Hair follicular keratinocyte (primary cell): ENCODE data around the gene DNPH1. TPM values are rescaled to one million over a fixed set of nuclear protein-coding genes. Genes with fewer than 3 reads are reported as not detected.

Experiments used
- total RNA-seq: library from RNA; depleted of rRNA; stranded (reverse); fragments of >200 nt; gene quantifications from 2 replicates; pipeline ENCODE4 v1.2.3, GENCODE V29; 2015

DNPH1 gene, protein sequence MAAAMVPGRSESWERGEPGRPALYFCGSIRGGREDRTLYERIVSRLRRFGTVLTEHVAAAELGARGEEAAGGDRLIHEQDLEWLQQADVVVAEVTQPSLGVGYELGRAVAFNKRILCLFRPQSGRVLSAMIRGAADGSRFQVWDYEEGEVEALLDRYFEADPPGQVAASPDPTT
- total RNA-seq: 222 and 226 TPM in 2 replicates

DNA sequence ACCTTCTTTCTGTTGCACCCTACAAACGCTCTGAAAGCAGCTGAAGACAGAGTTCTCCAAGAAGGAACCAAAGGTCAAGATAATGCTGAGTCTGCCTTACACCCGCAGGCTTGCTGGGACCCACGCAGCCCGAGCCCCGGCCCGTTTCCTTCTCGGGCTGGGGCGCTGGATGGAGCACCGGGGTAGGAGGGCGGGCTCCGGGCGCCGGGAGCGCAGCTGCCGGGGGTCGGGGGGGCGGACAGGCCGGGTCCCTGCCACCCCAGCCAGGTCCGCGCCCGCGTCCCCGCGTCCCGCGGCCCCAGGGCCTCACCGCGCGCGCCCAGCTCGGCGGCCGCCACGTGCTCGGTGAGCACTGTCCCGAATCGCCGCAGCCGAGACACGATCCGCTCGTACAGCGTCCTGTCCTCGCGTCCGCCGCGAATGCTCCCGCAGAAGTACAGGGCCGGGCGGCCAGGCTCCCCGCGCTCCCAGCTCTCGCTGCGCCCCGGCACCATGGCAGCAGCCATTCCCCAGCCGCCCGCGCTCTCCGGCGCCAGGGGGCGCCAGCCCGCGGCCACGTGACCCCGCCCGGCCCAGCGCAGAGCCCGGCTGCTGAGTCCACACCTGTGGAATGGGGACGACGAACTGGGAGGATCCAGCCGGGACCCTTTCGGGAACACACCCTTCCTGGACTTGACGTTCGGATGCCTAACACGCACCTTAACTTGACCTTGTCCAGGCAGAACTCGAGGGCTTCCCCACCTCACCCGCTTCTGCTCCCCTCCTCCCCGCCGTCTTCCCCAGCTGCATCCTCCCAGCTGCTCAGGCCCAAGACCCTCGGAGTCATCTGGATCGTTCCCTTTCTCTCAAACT lies at the start of gene DNPH1:
TSS of gene DNPH1 (minus strand) at position 531 of the 852 bp plus-strand sequence. CDS start at position 506, 25 bp downstream.

DNA sequence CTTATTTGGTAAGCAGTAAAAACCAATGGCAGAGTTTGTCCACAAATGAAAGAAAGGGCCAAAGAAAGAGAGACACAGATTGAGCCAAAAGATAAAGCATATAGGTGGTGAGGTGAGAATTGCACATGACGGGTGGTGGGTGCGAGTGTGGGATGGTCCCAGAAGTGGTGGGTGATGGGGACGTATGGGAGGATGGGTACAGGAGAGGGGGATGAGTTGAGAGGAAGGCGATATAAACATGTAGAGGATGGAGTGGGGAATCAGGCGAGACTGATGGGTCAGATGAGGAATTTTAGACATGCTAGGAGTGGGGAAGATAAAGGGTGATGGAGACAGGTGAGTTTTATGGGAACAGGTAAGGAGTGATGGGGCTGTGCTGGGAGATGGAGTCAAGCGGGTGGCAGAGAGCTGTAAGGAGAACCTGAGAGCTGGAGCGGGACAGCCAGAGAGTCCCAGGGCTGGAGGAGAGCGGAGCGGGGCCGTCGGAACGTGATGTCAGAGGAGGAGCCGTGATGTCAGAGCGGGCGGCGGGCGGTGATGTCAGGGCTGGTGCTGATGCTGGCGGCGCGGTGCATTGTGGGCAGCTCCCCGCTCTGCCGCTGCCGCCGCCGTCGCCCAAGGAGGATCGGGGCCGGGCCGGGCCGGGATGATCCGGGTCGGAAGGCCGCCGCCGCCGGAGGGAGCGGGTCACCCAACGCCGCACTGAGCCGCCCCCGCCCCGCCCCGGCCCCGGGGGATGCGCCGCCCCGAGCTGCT lies 13.8 kb upstream of the DNPH1 start, which contains the start of gene TTBK1:
TSS of gene TTBK1 (plus strand) at position 574 of the 756 bp plus-strand sequence. CDS start 3,180 bp downstream, outside the sequence.

DNA sequence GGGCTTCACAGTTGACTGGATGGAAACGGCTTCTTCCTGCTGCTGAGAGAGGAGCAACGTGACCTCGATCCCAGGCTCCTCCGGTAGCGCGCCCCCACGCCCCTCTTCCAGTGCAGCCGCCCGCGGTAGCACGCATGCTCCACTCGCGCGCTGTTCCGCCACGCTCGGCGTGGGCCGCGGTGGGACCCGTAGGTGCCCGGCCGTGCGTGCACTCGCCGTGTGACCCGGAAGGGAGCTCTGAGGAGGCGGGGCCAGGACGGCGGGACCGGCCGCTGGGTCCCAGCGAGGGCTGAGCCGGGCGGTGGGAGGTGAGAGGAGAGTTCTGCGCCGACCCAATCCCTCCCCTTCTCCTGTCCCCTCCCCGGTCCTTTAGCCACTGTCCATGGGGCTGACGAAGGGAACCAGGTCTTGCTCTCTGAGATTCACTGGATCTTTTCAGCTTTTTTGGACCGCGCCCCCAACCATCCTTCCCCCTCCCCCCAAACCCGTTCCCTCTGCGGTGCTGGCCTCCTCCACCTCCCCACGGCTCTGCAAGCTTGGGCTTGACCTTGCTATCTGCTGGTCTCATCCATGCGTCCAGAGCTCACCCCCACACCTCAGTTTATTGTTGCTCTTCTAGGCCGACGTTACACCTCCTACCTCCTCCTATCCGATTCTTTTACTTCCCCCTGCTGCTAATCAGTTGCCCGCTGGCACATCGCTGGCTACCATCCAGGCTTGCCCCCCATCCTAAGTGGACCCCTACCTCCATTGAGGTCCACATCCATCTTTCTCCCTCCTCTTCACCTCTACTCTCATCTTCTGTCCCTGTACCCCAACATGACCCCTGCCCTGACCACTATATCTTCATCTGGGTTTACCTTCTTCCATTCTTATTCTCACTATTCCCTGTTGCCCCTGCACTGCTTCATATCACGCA lies 47.1 kb downstream of the DNPH1 start, which contains the start of gene CUL9:
TSS of gene CUL9 (plus strand) at position 255 of the 919 bp plus-strand sequence. CDS start 2,115 bp downstream, outside the sequence.

Other genes starting within 250 kb of the DNPH1 start
- gene PPP2R5D, start 244.9 kb downstream of the DNPH1 start, total RNA-seq: 40.5 and 48.1 TPM in 2 replicates
- 76.3 and 99.3 TPM in 2 replicates for gene MEA1, start 215.5 kb downstream of the DNPH1 start, total RNA-seq
- gene KLHDC3, start 215.2 kb downstream of the DNPH1 start, total RNA-seq: 61.0 and 76.7 TPM in 2 replicates
- 74.8 and 102 TPM in 2 replicates for gene RRP36, start 207.9 kb downstream of the DNPH1 start, total RNA-seq
- gene CUL7, start 175.6 kb downstream of the DNPH1 start, total RNA-seq: 11.2 and 20.9 TPM in 2 replicates
- gene MRPL2, start 170.0 kb downstream of the DNPH1 start, total RNA-seq: 42.7 and 67.2 TPM in 2 replicates
- gene KLC4, start 169.8 kb downstream of the DNPH1 start, total RNA-seq: 11.6 and 14.6 TPM in 2 replicates
- gene PTK7, start 153.2 kb downstream of the DNPH1 start, total RNA-seq: 118 and 123 TPM in 2 replicates
- 21.0 and 31.2 TPM in 2 replicates for gene SRF, start 58.2 kb downstream of the DNPH1 start, total RNA-seq
- 27.9 and 50.4 TPM in 2 replicates for gene CUL9, start 47.3 kb downstream of the DNPH1 start, total RNA-seq
- gene TTBK1, start 14.0 kb upstream of the DNPH1 start, total RNA-seq: 0.04 TPM in 1 of 2 replicates, not detected in the other
- gene SLC22A7, start 68.8 kb upstream of the DNPH1 start, total RNA-seq: not detected in 2 replicates
- gene CRIP3, start 79.3 kb upstream of the DNPH1 start, total RNA-seq: not detected in 2 replicates
- gene ZNF318, start 140.2 kb upstream of the DNPH1 start, total RNA-seq: 7.3 and 7.7 TPM in 2 replicates
- gene ABCC10, start 198.1 kb upstream of the DNPH1 start, total RNA-seq: 18.0 and 19.7 TPM in 2 replicates
- gene DLK2, start 226.1 kb upstream of the DNPH1 start, total RNA-seq: 36.1 and 47.8 TPM in 2 replicates
- 21.9 and 29.0 TPM in 2 replicates for gene TJAP1, start 248.1 kb upstream of the DNPH1 start, total RNA-seq